GM12874 (cell line): Measurements from ENCODE around the gene TARP.

Experiments
- CTCF ChIP-seq: IDR thresholded peaks from 2 replicates; pipeline ENCODE4 v1.5.1; 2011; ENCODE audit warnings: low read depth, mild to moderate bottlenecking, control low read depth, low read length, moderate library complexity; ENCODE audit not compliant: insufficient read depth

Gene TARP

DNA sequence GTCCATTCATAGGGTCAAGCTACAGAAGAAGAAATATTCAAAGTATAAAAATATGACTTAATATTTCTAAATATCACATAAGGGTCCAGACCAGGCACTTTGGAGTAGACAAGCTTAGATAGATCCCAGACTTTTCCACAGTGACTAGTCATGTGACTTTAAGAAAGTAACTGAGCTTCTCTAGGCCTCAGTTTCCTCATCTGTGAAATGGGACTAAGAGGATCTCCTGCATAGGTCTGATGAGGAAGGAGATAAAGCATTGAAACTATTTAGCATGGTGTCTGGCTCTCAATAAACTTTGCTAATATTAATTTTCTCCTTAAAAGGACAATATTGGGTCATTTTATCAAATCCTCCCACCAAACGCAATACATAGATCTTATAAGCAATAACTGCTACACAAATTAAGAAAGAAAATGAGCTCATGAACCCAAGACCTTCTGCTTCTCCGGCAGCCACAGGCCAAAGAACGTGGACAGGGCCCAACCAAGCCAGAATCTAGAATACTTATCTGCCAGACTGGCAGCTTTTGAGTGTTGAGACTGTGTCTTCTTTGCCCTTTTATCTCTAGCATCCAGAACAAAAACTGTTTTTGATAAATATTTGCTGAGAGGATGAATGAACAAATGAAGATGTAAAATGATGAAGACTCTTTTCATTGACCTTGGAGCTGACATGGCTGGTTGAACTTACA, 1.6 kb upstream of the TARP start:
- no peak for TF ChIP-seq CTCF

GRCh38 chr7:38274486-38274885, 1.1 kb upstream of the TARP start:
- no peak for TF ChIP-seq CTCF

GRCh38 chr7:38262545-38262944, 10.9 kb downstream of the TARP start:
- TF ChIP-seq CTCF, result no peak

DNA sequence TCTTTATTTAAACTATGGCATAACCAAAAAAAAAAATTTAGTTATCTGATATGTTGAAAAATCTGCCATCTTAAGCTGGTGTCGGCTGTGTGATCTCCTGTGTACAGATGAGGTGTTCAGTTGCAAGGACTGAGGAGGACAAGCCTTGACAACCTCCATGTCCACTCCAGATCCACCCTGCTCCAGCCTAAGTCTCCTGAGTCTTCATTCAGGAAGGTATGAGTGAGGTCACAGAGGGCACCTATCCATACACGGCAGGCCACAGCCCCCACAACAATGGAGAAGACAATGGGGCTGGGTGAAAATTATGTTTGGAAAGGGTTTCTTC, 16.1 kb downstream of the TARP start:
- no peak for TF ChIP-seq CTCF

GRCh38 chr7:38248069-38248567, 25.3 kb downstream of the TARP start:
- TF ChIP-seq CTCF, result no peak

GRCh38 chr7:38245409-38245977, 27.9 kb downstream of the TARP start:
- no peak for TF ChIP-seq CTCF

DNA sequence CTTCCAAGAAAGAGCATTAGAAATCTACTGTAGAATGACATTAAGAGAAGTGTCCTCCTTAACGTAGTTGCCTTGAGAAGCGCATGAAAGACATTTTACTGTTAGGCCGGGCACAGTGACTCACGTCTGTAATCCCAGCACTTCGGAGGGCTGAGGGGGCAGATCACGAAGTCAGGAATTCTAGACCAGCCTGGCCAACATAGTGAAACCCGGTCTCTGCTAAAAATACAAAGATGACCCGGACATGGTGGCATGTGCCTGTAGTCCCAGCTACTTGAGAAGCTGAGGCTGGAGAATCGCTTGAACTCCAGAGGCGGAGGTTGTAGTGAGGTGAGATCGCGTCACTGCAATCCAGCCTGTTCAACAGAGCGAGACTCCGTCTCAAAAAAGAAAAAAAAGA, 28.9 kb downstream of the TARP start:
- TF ChIP-seq CTCF, result no peak
